Stimulated activated CD8-positive, alpha-beta memory T cell treated with anti-CD3 and anti-CD28 coated beads, Interleukin-2, amount 100 ng/mL, for 48 hours (primary cell): Measurements from ENCODE around the gene DICER1.
"Not testable (repeated sequence)": the region's sequence is repeated elsewhere in the genome, so short reads cannot be mapped to it uniquely, and the experiment has no call there.

ENCODE experiments used
- DNase-seq, 2 donors: peaks; one replicate each; pipeline ENCODE4 v3.0.0-alpha.2; 2020; ENCODE audit warnings: low read depth in 2 of 2

Gene DICER1

DNA sequence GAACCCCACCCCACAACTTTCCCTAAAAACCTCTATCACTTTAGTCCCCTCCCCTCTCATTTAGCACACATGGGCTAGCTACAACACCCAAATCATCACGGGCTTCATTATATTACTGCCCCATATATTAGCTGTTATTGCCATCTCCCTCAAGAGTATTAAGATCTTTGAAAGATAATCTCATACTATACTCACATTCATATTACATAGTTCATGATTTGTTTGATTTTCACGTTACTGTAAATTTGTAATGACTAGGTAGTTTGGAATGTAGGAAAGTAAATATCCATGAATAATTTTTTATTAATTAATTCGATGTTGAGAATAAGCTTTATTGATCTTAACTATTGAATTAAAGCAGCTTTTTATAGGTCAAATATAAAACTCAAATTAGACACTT is 7.9 kb downstream of the DICER1 start:
- DNase-seq, result no peak

GRCh38 chr14:95147597-95147996 is 9.7 kb downstream of the DICER1 start:
- DNase-seq, result no peak

DNA sequence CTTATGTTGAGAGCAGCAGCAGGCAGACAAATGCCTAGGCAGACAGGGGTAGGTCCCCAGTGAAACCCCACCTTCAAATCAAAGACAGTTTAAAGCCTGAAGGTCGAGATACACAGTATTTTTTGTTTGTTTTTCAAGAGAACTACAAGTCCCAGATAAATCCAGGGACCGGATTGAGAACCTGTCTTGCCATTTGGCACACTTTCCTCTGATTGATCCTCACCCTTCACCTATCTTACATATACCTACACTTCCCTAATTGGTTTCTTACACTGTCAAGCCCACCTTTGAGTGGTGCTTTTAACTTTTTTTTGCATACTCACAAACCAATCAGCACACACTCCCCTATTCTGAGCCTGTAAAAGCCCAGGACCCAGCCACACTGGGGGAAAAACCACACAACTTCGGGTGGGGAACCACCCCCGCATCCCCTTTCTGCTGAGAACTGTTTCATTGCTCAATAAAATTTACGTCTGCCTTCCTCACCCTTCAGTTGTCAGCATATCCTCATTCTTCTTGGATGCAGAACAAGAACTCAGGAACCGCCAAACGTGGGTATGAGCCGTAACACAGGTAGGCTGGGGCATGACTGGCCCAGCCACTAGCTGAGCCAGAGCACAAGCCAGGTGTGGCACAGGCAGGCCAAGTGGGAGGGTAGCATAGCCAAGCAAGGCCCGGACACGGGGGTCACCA is 11.1 kb downstream of the DICER1 start:
- no peak for DNase-seq

DNA sequence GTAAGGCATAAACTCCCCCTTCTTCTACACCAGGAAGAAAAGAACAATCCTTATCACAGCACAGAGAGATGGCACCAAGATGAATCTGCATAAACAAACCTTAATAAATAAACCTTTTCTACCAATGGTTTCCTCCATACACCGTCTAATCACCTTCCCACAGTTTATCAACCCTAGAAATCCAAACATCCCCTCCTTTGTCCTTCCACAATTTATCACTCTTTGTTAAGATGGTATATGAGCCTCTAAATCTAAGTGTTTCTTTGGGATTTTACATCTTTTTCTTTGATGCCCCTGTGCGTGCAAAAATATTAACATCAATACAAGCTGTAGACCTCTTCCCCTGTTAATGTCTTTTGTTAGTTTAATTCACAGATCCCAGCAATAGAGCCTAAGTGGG is 12.5 kb downstream of the DICER1 start:
- DNase-seq, result no peak

GRCh38 chr14:95143808-95144620 is 13.3 kb downstream of the DICER1 start:
- DNase-seq, result no peak

GRCh38 chr14:95142208-95142607 is 15.1 kb downstream of the DICER1 start:
- DNase-seq, result no peak

GRCh38 chr14:95141684-95142083 is 15.6 kb downstream of the DICER1 start:
- no peak for DNase-seq

- DNase-seq, result no peak
Observed at GRCh38 chr14:95140060-95140858, 17.1 kb downstream of the DICER1 start.

DNA sequence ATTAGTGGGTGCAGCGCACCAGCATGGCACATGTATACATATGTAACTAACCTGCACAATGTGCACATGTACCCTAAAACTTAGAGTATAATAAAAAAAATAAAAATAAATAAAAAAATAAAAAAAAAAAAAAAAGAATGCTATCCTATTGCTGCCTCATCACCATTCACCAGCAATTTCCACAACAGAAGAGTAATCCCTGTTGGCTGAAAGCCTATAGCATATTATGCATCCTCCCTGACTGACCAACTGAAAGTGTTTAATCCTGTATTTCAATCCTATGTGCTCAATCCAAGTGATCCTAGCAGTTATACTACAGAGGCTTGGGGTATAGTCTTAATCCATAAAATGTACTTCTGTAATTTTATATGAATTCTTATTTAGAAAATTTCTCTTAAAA is 18.5 kb downstream of the DICER1 start:
- no peak for DNase-seq

- DNase-seq, result not testable (repeated sequence)
Observed at GRCh38 chr14:95138455-95138854, 18.9 kb downstream of the DICER1 start.

DNA sequence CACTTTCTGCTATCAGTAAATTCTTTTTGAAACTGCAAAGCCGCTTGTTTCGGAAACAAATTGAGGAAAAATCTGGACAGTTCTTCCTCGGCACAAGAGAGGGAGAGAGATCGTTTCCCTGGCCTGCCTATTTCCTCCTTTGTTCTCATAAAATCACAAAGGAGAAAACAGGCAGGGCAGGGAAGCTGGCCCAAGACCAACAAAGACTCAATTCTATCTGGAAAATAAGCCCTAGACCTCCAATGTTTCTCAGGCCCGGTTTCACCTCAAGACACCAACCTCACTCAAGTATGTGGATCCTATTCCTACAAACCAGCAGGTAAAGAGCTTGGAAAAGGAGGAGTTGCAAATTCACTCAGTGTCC is 19.5 kb downstream of the DICER1 start:
- DNase-seq, result no peak

DNA sequence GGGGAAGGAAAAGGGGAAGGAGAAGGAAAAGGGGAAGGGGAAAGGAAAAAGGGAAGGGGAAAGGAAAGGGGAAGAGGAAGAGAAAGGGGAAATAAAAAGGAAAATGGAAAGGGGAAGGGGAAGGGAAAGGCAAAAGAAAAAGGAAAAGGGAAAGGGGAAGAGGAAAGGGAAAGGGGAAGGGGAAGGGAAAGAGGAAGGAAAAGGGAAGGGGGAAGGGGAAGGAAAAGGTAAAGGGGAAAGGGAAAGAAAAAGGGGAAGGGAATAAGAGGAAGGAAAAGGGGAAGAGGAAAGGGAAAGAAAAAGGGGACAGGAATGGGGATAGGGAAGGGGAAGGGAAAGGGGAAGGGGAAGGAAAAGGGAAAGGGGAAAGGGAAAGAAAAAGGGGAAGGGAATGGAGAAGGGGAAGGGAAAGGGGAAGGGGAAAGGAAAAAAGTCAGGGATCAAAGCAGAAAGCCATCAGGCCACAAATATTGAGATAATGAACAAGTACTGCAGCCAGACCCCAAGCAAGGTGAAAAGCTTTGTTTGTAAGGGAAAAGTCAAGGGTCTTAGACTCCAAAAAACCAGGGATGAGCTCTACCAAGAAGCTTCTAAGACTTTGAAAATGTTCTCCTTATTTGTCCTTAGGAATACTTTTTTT is 20.0 kb downstream of the DICER1 start:
- DNase-seq, result no peak

DNA sequence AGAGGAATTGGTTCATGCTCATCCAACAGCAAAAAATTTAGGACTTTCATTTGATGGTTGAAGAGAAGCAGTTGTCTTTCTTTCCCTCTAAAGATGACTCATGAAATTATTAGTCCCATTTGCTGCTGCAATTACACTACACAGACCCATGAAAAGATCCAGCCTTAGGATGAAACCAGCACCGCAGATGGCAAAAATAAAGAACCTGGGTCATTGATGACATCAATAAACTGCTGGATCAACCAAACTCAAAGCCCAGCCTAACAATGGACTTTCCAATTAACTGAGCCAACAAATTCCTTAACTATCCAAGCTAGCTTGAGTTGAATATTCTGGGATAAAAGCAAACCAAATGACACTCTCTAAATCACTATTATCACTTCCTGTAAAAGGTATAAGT is 20.7 kb downstream of the DICER1 start:
- DNase-seq, result no peak

DNA sequence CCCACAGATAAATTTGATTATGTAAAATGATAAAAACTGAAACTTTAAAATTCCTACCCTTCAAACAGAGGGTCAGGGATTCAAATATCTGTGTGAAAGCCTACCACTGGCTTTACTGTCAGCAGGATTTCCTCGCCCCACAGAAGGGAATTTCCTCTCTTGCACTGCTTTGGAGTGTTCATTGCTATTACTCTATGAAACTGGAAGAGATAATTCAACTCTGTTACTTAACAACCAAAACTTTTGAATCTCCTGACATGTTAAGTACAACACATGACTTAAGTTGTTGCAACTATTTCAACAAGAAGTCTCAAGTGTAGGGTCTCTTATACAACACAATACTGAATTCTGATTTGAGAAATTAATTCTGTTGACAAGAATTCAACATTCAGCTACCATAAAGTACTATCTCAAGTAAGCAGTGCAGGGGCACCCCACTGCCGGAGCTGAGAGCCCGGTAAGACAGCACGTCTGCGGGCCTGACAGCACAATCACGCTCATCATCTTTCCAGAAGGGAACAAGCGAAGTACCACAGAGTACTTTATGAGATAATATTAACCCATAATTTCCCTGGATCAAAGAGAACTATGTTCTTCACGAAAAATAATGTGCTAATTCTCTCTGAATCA is 22.9 kb downstream of the DICER1 start:
- DNase-seq, result no peak

- no peak for DNase-seq
Observed at GRCh38 chr14:95133282-95133681, 24.0 kb downstream of the DICER1 start.

DNA sequence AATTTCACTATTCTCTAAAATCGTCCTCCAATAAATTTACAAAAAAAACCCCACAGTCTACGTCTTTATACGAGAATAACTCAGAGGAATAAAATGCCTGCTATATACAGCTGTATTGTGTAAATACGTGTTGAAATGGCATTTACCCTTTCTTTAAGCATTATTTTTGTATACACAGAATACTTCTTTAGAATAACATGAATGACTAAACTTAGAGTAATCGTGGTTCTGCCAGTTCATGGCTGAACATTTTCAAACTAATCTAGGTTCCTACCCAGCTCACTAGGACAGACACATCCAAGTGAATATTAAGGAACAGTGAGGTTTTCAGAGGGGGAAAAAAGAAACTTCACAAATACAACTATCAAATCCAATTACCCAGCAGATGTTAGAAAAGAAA is 24.6 kb downstream of the DICER1 start:
- no peak for DNase-seq

DNA sequence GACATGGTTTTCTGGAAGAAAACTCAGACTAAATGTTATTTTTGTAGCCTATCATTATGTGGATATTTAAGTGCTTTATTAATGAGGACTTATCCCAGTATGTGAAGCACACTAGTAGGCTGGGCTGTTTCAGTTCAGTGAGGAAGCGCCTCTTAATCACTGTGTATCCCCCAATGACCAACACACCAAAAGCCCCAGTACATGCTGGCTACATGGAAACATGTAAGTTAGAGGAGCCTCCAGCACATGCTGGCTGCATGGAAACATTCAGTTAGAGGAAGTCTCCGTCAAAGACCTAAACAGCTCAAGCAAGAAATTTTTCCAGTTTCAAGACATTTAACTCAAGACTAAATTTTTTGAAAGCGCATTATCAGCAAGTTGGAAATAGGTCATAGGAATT is 26.8 kb downstream of the DICER1 start:
- no peak for DNase-seq

GRCh38 chr14:95128140-95128539 is 29.2 kb downstream of the DICER1 start:
- no peak for DNase-seq

DNA sequence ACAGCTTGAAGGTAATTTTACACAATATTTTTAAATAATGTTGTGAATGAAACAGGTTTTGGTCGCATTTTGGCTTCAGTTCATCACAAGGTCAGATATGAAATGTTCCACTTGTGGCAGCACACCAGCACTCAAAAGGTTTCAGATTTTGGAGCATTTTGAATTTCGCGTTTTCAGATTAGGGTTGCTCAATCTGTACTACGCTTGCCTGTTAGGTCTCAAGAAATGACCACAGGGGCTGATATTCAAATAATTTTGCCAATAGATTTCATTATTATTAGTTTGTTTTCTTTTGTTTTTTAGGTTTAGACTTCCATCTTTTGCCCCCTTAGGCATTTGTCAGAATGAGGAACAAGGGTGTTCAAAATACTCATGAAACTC is 29.8 kb downstream of the DICER1 start:
- no peak for DNase-seq

GRCh38 chr14:95126906-95127530 is 30.3 kb downstream of the DICER1 start:
- DNase-seq, result no peak

- no peak for DNase-seq
Observed at GRCh38 chr14:95125915-95126314, 31.4 kb downstream of the DICER1 start.
